NCI-H1092 (cell line): Measurements from ENCODE around the gene GRM5.
"Not testable (repeated sequence)": the region's sequence is repeated elsewhere in the genome, so short reads cannot be mapped to it uniquely, and the experiment has no call there.

Experiments used
- DNase-seq: peaks from one replicate; lab custom pipeline; 2025; lab: John Stamatoyannopoulos, UW

Gene GRM5

DNA sequence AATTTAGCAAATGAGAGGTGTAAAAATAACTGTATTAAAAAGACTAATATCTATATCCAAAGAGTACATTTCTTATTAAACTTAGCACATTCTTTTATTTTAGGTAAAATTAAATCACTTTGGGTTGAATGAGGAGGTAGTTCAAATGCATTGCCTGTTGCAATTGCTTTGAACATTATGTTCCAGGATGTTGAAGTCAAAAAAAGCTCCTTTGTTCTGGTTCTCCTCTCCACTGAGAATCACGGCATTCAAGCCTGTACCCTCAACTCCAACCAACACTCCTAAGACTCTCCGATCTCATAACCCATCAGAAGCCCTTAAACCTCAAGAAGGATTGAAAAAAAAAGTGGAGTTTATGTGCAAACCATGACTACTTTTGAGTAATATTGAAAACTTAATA lies 230.1 kb downstream of the GRM5 start:
- DNase-seq = not testable (repeated sequence)

DNA sequence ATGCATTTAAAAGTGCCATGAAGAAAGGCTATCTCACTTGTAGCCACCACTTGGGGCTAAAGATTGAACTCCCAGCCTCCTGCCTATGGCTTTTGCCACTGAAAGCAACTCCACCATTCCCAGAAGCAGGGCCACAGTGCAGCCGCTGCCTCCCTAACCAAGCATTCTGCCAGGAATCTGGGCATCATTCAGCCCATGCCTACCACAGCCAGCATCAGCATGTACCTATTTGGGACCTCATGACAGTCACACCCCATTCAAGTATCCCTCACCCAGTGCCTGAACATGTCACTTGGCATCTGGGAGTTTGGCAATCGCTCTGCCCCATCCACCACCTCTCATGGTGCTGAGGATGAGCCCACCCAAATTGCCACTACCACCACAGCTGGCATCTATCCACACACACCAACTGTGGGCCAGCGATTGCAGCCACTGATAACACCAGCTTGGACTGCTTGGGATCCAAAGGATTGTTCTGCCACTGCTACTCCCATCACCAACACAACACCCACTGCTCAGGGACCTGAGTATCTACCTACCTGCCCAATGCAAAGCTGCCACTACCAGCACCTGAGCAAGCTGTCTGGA lies 234.4 kb downstream of the GRM5 start:
- DNase-seq = no peak

DNA sequence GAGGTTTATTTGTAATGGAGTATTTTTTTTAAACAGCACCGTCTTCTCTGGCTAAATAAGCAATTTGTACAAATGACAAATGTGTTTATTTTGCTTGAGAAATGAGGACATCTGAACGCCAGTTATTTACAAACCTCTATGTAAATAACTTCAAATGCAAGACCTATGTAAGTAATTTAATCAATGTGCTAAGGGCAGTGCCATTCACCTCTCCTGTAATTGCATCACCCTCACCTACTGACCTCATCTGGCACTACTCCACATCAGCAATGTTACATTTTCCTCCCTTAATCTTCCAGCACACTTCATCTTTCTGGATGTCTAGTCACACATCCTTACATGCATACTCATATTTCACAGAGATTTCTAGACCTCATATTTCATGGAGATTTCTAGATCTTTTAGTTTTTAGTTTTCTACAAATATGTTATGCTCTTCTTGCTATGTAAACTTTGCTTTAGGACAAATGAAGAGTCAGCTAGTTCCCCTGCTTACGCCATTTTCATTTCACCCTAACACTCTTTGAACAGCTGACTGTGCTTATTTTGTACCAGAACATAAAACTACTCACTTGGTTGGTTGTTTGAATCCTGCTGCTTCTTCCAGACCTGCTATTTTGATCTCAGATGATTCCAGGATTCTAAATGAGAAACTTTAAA lies 238.6 kb downstream of the GRM5 start:
- no peak for DNase-seq

DNA sequence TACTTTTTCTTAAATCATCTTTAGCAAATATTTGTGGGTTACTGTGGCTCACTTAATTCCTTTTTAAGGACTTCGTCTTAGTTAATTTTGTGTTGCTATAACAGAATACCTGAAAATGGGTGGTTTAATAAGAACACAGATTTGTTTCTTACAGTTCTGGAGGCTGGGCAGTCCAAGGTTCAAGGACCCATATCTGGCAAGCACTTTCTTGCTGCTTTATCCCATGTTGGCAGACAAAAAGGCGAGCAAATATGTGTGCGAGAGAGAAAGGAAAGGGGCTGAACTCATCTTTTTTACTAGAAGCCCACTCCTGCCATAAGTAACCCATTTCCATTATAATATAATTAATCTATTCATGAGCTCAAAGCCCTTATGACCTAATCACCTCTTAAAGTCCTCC lies 246.2 kb downstream of the GRM5 start:
- DNase-seq = no peak

DNA sequence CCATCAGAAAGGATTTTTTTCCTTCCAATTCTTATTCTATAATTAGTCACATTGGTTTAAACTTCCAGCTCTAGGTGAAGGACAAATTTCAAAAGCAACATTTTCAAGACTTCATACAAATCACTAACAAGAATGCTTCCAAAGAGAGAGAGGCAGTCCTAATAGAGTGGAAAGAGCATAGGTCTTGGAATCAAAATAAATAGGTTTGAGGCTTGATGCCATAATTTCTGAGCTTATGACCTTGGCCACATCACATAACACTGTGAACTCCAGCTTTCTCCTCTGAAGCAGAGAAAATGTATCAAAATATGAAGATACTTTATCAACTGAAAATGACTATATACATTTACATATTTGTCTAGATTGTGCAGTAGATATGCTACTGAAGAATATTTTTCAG lies 246.8 kb downstream of the GRM5 start:
- no peak for DNase-seq

DNA sequence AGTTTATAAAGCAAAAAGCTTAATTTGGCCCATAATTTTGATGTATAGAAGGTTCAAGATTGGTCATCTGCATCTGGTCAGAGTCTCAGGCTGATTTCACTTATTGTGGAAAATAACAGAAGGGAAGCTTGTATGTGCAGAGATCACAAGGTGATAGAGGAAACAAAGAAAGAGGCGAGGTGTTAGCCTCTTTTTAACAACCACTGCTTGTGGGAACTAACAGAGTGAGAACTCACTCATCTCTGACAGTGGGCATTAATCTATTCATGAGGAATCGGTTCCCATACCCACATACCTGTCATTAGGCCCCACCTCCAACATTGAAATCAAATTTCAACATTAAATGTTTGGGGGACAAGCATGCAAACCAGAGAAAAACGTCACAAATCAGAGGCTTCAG lies 250.3 kb downstream of the GRM5 start:
- DNase-seq = no peak

DNA sequence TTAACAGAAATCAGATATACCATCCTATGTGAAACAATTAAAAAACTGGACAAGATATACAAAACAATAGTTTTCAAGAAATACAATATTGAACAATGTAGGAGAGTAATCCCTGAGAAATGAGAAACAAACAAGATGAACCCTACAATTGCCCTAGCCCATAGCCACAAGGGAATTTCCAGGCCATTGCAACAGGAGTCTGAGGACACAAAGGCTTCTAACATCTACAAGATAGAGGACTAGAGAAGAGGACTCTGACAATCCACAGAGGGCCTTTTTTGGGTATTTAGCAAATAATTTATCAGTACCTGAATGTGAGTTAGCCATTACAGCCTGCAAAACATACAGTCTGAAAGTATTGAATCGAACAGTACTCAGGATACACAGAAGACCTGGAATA lies 251.7 kb downstream of the GRM5 start:
- no peak for DNase-seq

DNA sequence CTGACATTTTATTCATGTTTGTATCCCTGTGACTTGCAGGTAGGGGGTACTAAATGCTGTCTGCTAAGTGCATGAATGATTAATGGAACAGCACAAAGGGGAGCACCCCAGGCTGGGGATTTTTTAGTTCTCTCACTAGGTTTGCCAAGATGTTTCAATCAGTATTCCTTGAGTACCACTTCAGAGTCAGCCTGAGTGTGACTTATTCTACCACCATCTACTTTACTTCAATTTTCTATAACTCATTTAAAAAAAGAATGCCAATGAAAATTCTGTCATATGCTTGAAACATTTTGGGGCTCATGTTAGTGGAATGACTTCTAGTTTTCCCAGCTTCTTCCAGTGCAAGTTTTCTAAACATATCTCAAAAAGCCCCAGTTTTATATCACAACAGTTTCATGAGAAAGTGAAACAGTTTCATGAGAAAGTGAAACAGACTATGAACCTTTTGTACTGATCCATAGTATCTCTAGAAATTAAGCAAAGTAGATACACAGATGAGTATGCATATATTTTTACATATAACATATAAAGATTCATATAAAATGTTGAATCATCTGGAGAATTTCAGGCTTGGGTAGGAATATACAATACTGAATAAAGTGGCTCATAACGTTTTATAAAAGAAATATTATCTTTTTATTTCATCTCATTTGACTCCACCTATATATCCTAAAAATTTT lies 252.4 kb downstream of the GRM5 start:
- DNase-seq = no peak

DNA sequence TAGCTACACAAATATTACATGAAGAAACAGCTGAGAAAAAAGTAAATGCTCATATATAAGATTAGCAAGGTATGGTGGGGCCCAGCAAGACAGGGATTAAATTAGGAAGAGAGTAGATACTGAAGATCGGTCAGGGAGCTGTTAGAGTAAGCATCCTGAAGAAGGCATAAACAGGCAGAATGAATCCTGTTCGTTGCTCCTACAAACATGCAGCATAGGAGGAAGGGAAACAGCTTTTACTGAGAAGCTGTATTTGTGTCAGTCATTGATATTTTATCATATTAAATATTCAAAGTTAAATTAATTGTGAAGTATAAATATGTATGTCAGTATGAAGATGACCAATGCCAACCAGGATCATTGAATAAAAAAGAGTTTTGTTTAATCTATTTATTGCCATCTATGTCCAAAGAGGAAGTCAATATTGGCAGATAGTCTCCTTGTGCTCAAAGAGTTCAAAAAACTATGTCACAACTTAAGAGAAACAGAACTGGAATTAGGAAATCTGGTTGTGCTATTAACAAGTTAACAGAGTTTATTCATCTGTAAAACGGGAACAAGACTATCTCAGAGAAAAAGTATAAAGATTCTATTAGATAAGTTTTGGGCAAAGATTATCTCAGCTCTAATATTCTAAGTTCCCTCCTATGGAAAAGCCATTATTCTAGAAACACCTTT lies 255.2 kb downstream of the GRM5 start:
- DNase-seq = no peak

DNA sequence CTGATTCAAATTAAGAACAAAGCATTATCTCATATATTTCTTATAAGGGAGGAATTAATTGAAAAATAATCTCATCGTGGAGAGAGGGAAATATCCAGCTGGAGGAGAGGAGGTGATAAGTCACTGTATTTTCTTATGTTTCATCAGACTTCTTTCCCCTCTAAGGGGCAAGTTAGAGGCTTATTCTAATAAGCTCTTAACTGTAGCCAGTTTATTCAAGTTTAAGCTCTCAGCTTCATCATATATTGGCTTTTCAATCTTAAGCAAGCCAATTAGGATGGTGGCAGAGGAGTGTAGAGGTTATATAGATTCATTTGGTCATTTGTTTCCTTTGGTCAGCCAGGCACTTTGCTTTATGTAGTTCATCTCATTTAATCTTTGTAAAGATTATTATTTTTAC lies 256.7 kb downstream of the GRM5 start:
- no peak for DNase-seq

DNA sequence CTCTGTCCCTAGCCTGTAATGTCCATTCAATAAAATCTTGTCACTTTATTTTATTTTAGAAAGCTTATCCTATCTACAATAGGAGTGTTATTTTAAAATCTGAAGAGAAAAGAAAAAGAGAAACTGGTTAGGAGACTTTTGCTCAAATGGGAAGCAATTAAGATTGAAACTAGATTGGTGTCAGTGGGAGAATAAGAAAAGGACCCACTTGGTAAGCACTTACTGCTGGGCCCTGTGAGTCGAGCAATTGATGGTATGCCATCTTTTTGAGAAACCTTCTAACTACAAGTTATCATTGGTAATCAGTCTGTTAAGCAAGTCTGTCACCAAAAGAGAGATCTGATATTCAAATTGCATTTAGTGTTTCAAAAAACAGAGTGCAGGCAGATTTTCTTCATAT lies 258.4 kb downstream of the GRM5 start:
- DNase-seq = no peak

DNA sequence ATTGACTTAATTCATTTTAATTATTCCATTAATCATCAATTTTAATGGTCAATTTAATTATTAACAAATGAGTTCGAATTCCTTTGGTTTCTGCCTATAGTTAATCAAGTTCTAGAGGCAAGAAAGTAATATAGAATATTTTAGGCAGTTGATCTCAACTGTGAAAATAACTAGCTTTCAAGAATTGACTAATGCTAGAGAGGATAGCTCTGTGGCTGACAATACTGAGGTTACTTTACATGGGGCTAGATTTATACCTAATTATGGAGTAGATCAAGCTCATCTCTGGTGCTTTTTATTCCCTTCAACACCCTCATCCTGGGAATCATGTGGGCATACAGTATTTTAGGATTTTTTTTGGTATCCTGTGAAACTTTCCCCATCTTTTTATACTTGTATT lies 259.4 kb downstream of the GRM5 start:
- no peak for DNase-seq

DNA sequence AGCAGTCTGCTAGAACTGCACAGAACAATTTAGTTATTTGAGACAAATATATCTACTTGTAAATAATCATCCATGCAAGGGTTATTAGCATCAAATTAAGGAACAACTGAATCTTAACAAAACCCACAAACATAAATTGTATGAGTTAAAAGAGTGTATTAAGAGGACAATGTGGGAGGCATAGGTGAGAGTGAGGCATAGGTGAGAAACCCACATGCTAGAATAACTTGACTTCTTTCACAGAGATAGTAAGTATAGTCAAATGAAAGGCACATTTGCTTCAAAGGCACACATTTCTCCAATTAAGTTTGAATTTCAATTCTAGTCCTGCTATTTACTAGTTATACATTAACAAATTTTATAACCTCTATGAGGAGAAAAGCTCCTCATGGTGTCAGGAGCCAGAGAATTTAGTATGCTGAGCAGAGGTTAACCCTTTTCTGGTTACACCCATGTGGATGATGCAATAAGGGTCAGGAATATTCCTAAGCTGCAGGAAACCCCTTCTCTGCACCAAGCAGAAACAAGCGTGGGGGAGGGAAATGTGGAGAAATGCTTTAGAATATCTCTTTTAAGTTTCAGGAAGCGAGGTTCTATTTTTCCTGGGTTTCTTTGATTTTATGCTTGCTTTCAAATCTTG lies 264.2 kb downstream of the GRM5 start:
- DNase-seq = no peak

DNA sequence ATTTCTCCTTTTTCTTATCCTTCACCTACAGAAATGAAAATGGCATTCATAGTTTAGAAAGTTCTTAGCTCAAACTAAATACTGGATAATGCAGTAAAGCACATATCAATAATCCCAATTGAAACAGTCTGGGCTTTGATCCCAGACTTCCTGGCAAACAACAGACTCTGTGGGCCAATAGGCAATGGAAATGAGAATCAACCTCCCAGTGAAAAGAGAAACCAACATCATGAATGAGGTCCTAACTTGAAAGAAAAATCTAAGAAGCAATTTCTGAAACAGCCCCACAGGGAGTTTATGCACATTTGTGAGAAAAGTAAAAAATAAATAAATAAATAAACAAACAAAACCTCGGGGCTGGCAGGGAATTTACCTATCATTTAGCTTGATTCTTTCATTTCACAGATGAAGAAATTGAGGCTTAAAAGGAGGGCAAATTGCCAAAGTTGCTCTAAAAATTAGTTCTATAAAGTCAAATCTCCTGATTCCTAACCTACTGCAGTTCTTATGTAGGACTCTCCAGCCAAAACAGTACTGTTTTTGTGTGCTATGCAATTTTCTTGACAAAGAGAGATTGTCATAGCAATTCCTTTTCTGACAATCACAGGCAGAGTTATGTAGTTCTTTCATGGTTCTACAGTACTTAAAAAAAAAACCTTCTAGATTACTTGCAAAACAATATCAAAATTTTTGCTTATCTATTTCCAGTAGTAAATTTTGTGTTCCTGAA lies 265.8 kb downstream of the GRM5 start:
- no peak for DNase-seq

DNA sequence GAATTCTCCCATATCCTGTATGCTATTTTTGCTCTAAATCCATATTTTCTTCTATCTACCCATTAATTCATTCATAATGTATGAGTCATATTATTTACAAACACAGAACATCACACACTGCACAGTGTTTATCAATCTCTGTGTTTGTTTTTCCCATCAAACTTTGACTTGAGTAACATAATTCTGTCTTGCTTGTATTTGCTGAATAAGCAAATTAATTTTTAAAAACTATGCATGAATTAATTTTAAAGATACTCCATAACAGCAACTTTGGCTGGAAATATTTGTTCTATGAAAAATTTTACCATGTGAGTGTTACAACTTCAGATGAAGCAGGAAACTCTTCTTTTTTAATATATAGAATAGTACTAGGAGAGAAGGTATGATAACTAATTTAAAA lies 275.6 kb downstream of the GRM5 start:
- DNase-seq = no peak

DNA sequence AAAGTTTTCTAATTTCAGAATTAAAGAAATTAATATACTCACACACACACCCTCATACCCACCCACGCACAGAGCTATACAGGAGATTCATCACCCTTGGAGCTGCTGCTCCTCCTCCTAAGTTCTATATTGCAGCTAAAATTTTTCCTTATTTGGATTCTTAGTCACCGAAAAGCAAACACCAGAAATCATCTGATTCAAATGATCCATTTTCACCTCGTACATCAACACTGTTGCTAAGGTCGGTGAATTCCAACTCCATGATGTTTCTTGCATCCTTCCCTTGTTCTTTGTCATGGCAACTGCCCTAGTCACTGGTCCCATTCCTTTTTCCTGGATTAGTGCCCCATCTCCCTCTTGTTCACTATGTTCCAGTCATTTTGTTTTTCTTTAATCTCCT lies 286.2 kb downstream of the GRM5 start:
- no peak for DNase-seq

DNA sequence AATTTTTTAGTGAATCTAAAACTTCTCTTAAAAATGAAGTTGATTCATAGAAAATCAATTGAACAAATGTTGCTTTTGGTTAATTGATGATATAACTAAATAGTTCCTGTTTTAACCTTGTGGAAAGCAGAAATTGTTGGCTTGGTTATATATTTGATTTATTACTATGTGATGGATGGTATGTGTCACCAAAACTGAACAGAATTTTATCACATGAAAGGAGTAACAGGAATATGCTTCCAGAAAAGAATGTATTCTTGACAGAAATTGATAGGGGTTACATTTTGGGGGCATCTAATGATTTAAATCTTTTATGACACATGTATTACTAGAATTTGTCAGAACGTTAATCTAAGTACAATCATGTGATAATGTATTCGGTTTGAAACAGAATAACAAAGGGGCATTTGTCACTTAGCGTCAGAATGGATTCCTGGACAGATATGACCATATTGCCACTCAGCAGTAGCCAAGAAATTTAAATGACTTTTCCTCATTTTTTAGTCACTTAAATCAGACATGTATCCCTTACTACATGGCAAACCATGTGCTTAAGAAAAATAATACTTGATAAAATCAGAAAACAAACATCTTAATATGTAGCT lies 295.2 kb downstream of the GRM5 start:
- DNase-seq = no peak

DNA sequence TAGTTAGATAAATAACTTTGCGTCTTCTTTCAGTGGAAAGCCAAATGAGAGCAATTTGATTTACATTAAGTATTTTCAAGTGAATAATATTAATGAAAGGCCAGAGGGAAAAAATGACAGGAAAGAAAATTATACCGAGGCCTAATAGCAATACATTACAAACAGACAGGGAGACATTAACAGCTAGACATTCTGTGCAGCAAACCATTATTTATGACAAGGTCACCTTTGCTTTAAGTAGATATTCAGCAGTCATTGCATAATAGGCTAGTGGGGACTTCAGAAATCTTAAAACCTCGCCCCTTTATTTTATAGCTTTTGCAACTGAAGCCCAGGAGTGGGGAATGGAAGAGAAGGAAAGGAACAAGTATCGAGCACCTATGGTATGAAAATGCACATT lies 321.6 kb downstream of the GRM5 start:
- no peak for DNase-seq

DNA sequence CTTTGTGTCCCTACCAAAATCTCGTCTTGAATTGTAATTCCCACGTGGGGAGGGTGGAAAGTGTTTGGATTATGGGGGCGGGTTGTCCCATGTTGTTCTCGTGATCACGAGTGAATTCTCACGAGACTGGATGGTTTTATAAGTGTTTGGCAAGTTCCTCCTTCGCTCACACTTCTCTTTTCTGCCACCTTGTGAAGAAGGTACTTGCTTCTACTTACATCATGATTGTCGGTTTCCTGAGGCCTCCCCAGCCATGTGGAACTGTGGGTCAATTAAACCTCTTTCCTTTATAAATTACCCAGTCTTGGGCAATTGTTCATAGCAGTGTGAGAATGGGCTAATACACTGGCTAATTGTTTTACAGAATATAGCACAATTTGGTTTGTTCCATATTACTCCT lies 326.3 kb downstream of the GRM5 start:
- DNase-seq = no peak

DNA sequence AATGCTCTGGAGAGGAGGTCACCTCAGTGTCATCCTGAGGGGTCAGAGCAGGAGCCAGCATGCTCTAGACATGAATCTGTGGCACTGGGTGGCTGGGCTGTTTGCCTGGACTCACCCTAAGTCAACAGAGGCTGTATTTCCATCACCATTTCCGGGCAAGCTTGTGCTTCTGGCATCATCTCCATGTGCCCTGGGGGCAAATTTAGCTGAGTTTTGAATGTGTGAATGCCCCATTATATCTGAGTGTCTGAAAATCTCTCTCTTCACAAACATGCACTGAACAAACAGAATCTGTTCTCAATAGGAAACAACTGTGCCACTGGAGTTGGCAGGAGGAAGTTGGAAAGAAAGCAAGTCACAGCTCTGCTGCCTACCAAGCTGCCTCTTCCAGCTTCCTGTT lies 356.2 kb downstream of the GRM5 start:
- DNase-seq = no peak

DNA sequence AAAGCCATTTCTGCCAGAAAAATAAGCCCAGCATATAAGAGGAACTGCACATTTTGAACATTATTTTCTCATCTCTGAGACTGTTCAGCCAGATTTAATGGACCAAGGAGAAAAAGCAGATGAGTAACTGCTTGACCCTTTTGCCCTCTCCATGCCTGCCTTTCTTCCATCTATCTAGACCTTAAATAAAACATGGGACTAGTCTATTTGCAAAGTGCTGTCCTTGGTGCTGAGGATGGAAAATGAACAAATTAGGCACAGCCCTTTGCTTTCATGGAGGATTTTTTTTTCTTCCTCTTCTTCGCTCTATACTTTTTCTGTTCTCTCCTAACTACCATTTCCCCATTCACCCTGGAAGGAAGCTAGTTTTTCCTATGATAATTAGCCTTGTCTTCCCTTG lies 361.3 kb downstream of the GRM5 start:
- no peak for DNase-seq

DNA sequence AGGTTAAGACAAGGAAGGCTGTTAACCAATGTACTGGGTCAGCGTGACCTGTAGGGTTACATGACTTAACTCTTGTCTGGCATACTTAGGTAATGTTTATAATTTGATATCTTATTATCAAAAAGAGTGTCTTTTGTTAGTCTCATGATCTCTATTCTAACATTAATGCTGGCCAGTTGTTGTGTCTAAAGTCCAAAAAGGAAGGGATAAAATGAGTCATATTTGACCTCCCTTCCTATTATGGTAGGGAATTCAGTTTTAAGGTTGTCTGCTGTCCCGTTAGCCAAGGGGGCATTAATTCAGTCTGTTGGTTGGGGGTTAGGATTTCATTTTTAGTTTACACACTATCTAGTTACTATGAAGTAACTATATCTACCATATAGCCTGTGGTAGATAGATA lies 364.0 kb downstream of the GRM5 start:
- no peak for DNase-seq
